ENCODE results near the gene BTNL9.

BTNL9 gene

DNA sequence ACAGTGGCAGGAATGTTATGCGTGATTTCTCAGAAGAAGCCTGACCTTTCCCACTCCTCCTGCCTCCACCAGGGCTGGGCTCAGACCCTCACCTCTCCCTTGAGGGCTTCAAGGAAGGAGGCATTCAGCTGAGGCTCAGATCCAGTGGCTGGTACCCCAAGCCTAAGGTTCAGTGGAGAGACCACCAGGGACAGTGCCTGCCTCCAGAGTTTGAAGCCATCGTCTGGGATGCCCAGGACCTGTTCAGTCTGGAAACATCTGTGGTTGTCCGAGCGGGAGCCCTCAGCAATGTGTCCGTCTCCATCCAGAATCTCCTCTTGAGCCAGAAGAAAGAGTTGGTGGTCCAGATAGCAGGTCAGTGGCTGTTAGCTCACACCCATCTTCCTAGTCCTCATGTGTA is 9.9 kb downstream of the BTNL9 start:
- no peak for DNase-seq
- intact Hi-C loops (cut with DNase I; ENCODE audit: low total_unique reads) = no loop called here
- peaks cover 0 to 69% of the 10 kb centered on the region in 2 donors for H3K27me3 ChIP-seq

DNA sequence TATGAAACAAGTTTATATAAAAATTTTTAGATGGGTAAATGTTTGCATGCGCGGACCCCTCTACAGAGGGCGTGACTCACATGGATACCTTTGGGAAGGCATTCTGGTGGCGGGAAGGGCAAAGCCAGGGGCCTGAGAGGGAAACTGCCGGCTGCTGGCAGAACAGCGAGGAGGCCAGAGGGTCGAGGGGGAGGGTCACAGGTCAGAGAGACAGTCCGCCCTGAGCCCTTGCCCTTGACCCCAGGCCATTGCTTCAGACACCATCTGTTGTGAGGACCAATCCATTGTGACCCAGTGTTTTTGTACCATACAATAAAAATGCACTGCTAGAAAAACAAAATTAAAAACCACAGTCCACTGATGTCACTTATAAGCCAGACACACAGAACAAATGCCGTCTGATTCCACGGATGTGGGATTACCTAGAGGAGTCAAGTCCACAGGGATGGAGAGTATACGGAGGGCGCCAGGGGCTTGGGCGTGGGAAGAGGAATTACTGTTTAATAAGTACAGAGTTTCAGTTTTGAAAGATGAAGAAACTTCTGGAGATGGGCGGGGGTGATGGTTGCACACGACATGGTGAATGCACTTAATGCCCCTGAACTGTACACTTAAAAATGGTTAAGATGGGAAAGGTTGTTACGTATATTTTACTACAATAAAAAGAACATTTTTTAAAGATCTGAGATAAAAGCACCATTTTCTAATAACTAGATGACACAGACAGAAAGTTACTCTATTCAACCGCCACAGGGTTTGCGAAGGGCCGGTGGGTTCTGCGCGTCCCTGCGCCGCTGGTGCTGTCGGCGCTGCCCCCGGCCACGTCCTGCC is 12.0 kb downstream of the BTNL9 start:
- Histone ChIP-seq H3K9me3 (no peaks in the 10 kb centered on the region), H3K4me1 (peaks cover 0 to 19% (median 17%) of the 10 kb centered on the region in 4 donors), H3K27me3 (peaks cover 0 to 77% of the 10 kb centered on the region in 2 donors), H3K4me3 (peak overlapping the region in 1 of 2 donors; percentile 57), H3K36me3 (no peaks in the 10 kb centered on the region), H3K27ac (no peak overlapping the region)
- TF ChIP-seq, protein P1, sequence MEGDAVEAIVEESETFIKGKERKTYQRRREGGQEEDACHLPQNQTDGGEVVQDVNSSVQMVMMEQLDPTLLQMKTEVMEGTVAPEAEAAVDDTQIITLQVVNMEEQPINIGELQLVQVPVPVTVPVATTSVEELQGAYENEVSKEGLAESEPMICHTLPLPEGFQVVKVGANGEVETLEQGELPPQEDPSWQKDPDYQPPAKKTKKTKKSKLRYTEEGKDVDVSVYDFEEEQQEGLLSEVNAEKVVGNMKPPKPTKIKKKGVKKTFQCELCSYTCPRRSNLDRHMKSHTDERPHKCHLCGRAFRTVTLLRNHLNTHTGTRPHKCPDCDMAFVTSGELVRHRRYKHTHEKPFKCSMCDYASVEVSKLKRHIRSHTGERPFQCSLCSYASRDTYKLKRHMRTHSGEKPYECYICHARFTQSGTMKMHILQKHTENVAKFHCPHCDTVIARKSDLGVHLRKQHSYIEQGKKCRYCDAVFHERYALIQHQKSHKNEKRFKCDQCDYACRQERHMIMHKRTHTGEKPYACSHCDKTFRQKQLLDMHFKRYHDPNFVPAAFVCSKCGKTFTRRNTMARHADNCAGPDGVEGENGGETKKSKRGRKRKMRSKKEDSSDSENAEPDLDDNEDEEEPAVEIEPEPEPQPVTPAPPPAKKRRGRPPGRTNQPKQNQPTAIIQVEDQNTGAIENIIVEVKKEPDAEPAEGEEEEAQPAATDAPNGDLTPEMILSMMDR (IDR thresholded peaks at IDR 0.05) = no peak
- intact Hi-C loops (cut with DNase I; ENCODE audit: low total_unique reads) = no loop called here
- DNase-seq = no peak

More for the DNA sequence above, 9.9 kb downstream of the BTNL9 start:
- TF ChIP-seq, protein P1 (IDR thresholded peaks at IDR 0.05) = no peak
- H3K4me3 ChIP-seq = no peak overlapping the region
- no peaks in the 10 kb centered on the region for H3K36me3 ChIP-seq
- H3K4me1 ChIP-seq = peaks cover 0 to 19% (median 17%) of the 10 kb centered on the region in 4 donors
- no peaks in the 10 kb centered on the region for H3K9me3 ChIP-seq
- no peak overlapping the region for H3K27ac ChIP-seq

DNA sequence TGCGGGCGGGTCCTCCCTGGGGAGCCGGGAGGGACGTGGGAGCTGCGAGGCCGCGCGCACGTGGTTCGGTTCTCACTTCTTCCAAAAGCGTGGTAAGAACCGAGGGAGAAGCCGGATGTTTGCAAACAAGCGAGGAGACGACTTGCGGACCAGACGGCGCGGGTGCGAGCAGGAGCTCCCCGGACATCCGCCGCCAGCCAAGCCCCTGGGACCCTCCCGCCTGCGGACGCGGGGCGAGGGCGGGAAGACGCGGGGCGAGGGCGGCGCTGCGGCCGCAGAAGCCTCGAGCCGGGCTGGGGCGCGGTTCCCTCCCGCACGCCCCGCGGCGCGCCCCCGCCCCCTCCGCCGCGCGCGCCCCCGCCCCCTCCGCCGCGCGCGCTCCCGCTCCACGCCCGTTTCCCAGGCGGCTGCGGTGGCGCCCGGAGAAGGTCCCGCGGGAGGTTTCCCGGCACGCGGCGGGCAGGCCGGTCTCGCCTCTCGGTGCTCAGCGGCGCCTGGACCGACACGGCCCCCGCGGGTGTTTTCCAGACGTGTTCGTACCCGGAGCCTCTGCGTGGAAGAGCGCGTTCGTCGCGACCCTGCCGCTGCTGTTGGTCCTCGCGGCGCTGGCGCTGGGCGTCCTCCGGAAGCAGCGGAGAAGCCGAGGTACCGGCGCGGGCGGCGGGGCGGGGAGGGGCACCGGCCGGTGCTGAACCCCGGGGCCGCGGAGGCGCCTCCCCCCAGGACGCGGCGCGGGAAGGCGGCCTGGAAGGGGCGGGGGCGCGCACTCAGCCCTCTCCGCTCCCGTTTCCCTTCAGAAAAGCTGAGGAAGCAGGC is 12.8 kb downstream of the BTNL9 start:
- peak overlapping the region; percentile 33 to 57 for H3K4me3 ChIP-seq
- H3K4me1 ChIP-seq = peaks cover 0 to 19% (median 17%) of the 10 kb centered on the region in 4 donors
- H3K36me3 ChIP-seq = no peaks in the 10 kb centered on the region
- no peak for DNase-seq
- intact Hi-C loops (cut with DNase I; ENCODE audit: low total_unique reads) = no loop called here
- H3K27ac ChIP-seq = no peak overlapping the region
- no peaks in the 10 kb centered on the region for H3K9me3 ChIP-seq
- TF ChIP-seq, protein P1 (IDR thresholded peaks at IDR 0.05) = no peak
- H3K27me3 ChIP-seq = peaks cover 0 to 77% of the 10 kb centered on the region in 2 donors

DNA sequence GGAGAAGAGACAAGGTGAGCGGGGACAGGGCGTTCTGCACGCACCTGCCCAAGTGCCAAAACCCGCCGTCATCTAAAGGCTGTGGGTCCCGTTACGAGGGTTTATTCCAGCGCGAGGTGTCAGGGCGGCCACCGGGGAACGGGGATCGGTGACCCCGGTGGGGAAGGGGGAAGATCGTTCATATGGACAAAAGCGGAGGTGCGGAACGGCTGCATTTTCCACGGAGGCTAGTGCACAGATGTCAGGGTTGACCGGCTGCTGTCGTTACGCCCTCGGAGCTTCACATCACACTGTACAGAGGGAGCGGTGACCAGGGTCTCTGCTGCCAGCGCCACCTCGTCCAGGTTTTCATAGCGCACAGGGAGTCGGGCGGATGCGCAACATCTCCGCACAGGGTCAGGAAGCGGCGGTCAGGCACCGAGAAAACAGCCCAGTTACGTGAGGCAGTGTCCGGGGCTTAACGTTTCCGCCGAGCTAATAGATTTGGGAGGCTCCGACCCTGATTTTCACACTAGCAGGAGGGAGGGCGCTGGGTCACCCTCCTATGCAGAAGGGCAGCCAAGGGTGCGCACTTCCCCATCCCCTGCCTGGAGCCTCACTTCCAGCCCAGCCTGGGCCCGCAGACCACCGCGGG is 13.5 kb downstream of the BTNL9 start:
- Histone ChIP-seq H3K4me3 (peak overlapping the region; percentile 33 to 57), H3K27me3 (peaks cover 0 to 78% of the 10 kb centered on the region in 2 donors), H3K36me3 (no peaks in the 10 kb centered on the region), H3K9me3 (no peaks in the 10 kb centered on the region), H3K27ac (no peak overlapping the region), H3K4me1 (peaks cover 0 to 19% (median 17%) of the 10 kb centered on the region in 4 donors)
- no peak for DNase-seq
- TF ChIP-seq, protein P1 (IDR thresholded peaks at IDR 0.05) = no peak
- intact Hi-C loops (cut with DNase I; ENCODE audit: low total_unique reads) = no loop called here

DNA sequence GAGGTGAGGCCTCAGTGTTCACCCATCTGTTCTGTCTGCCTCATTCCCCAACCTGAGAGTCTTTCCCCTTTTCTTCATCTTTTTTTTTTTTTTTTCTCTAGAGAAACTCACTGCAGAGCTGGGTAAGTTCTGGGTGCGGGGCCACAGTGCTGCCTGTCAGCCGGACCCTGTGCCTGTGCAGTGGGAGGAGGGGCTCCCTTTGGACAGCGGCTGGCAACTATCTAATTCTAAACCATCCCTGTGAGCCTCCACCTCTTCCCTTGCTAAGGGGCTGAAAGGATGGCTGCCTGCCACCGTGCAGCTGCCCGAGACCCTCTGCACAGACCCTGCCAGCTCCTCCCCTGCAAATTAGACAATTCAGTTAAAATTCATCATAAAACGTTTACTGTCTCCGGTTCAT is 14.1 kb downstream of the BTNL9 start:
- no peak overlapping the region for H3K27ac ChIP-seq
- no peaks in the 10 kb centered on the region for H3K9me3 ChIP-seq
- intact Hi-C loops (cut with DNase I; ENCODE audit: low total_unique reads) = no loop called here
- H3K4me3 ChIP-seq = peak overlapping the region; percentile 33 to 57
- H3K36me3 ChIP-seq = no peaks in the 10 kb centered on the region
- H3K27me3 ChIP-seq = peaks cover 0 to 84% of the 10 kb centered on the region in 2 donors
- H3K4me1 ChIP-seq = peaks cover 0 to 20% (median 17%) of the 10 kb centered on the region in 4 donors
- TF ChIP-seq, protein P1 (IDR thresholded peaks at IDR 0.05) = no peak
- no peak for DNase-seq
